IgD-negative memory B cell (primary cell): Measurements from ENCODE around the gene GOLGA8S. TPM values are rescaled to one million over a fixed set of nuclear protein-coding genes. Genes with fewer than 3 reads are reported as not detected.
A peak's percentile ranks its signal among the peaks of the same experiment; 100 is the strongest.
"Not testable (repeated sequence)": the region's sequence is repeated elsewhere in the genome, so short reads cannot be mapped to it uniquely, and the experiment has no call there.

Experiments used
- H3K27ac Mint-ChIP-seq, 3 donors: one replicate each; pipeline ENCODE4 v1.8.0; 2020 to 2022; ENCODE audit warnings: mild to moderate bottlenecking in 3 of 3, mixed read lengths in 3 of 3, moderate library complexity in 1 of 3
- H3K27me3 Mint-ChIP-seq: one replicate; pipeline ENCODE4 v1.8.0; 2021; ENCODE audit warnings: mixed read lengths
- H3K36me3 Mint-ChIP-seq: one replicate; pipeline ENCODE4 v1.8.0; 2020; ENCODE audit warnings: mild to moderate bottlenecking, mixed read lengths
- H3K4me1 Mint-ChIP-seq, 3 donors: one replicate each; pipeline ENCODE4 v1.8.0; 2020 to 2022; ENCODE audit warnings: mixed read lengths in 3 of 3, mild to moderate bottlenecking in 1 of 3
- H3K4me3 Mint-ChIP-seq, 4 donors: one replicate each; pipeline ENCODE4 v1.8.0; 2020 to 2022; ENCODE audit warnings: mild to moderate bottlenecking in 4 of 4, mixed read lengths in 4 of 4, moderate library complexity in 3 of 4
- H3K9me3 Mint-ChIP-seq, 3 donors: one replicate each; pipeline ENCODE4 v1.8.0; 2020 to 2021; ENCODE audit warnings: mixed read lengths in 3 of 3, mild to moderate bottlenecking in 1 of 3
- polyA plus RNA-seq: library from polyadenylated mRNA; unstranded; fragments of 300-500 nt; fragmentation: Illumina TruSeq; gene quantifications from one replicate; pipeline ENCODE4 v1.2.3, GENCODE V29; 2021

Gene GOLGA8S
- polyA plus RNA-seq: not detected

DNA sequence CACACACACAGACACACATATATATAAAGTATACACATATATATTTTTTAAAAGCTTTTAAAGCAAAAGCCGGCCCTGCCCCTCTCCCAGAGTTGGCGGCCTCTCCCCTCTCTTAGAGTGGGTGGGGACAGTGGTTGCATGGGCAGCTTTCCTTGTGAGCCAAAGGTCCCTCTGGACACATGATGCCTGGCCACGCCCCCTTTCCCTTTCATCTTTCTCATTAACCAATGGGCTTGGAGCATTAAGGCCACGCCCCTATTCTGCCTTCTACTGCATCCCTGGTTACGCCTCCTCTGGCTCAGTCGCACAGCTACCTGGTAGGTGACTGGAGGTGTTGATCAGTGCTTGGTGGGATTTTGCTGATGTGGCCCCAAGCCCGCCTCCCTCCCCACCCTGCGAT, at the start of gene GOLGA8S:
Gene GOLGA8S (plus strand): TSS at position 301 of the 400 bp plus-strand sequence. CDS start 62 bp downstream, at position 363.
- H3K36me3 Mint-ChIP-seq, H3K4me1 Mint-ChIP-seq, H3K9me3 Mint-ChIP-seq, H3K27ac Mint-ChIP-seq, H3K27me3 Mint-ChIP-seq, H3K4me3 Mint-ChIP-seq: not testable (repeated sequence)

- H3K27ac Mint-ChIP-seq: peak overlapping the region in 2 of 3 donors; percentile 20 to 60
- not testable (repeated sequence) for H3K27me3 Mint-ChIP-seq, H3K9me3 Mint-ChIP-seq
These were observed 49.7 kb upstream of the GOLGA8S start for GRCh38 chr15:23304805-23305204.

DNA sequence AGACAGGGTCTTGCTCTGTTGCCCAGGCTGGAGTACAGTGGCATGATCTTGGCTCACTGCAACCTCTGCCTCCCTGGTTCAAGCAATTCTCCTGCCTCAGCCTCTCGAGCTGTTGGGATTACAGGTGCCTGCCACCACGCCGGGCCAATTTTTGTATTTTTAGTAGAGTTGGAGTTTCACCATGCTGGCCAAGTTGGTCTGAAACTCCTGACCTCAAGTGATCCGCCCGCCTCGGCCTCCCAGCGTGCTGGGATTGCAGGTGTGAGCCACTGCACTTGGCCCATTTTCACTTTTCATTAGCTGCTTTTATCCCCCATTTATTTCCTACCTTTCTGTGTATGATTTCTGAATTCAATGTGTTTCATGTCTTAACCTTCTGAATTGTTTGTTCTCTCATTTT, 48.6 kb upstream of the GOLGA8S start:
- peaks cover 9 to 28% (median 11%) of the 10 kb centered on the region in 3 donors for H3K4me1 Mint-ChIP-seq
- H3K4me3 Mint-ChIP-seq: peak overlapping the region in 3 of 4 donors; percentile 22 to 54 (median 40)
- not testable (repeated sequence) for H3K27me3 Mint-ChIP-seq, H3K9me3 Mint-ChIP-seq, H3K27ac Mint-ChIP-seq, H3K36me3 Mint-ChIP-seq

More at GRCh38 chr15:23304805-23305204, 49.7 kb upstream of the GOLGA8S start:
- not testable (repeated sequence) for H3K36me3 Mint-ChIP-seq
- Mint-ChIP-seq H3K4me3 (peak overlapping the region; percentile 87 to 95 (median 90)), H3K4me1 (peaks cover 9 to 28% (median 11%) of the 10 kb centered on the region in 3 donors)

- H3K27ac Mint-ChIP-seq, H3K36me3 Mint-ChIP-seq, H3K4me3 Mint-ChIP-seq, H3K9me3 Mint-ChIP-seq, H3K27me3 Mint-ChIP-seq: not testable (repeated sequence)
- peaks cover 0 to 12% (median under 1%) of the 10 kb centered on the region in 3 donors for H3K4me1 Mint-ChIP-seq
These were observed 43.3 kb upstream of the GOLGA8S start for GRCh38 chr15:23311233-23311632.

- H3K27me3 Mint-ChIP-seq, H3K9me3 Mint-ChIP-seq, H3K4me1 Mint-ChIP-seq, H3K4me3 Mint-ChIP-seq, H3K36me3 Mint-ChIP-seq, H3K27ac Mint-ChIP-seq: not testable (repeated sequence)
These were observed 20.5 kb upstream of the GOLGA8S start, which contains the start of gene GOLGA6L26 for GRCh38 chr15:23334096-23334495. Gene GOLGA6L26, minus strand, starts transcription at chr15:23334196. Its CDS starts 61 bp downstream, at chr15:23334135.

DNA sequence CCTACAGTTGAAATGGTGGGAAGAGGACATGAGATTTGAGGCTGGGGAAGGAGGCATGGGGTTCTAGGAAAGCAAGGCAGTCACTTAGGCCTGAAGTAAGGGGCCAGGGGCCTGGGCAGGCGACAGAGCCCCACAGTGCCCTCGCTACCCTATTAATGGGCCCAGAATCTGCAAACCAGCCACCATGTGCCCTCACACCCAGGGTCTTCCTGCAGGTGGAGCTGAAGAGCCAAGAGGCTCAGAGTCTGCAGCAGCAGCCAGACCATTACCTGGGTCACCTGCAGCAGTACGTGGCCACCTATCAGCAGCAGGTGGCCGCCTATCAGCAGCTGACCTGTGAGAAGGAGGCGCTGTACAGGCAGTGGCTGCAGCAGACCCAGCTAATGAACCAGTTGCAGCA, 8.1 kb downstream of the GOLGA8S start:
- not testable (repeated sequence) for H3K4me1 Mint-ChIP-seq, H3K27me3 Mint-ChIP-seq, H3K4me3 Mint-ChIP-seq, H3K36me3 Mint-ChIP-seq, H3K27ac Mint-ChIP-seq, H3K9me3 Mint-ChIP-seq

GRCh38 chr15:23364261-23364660, 9.7 kb downstream of the GOLGA8S start:
- H3K36me3 Mint-ChIP-seq, H3K9me3 Mint-ChIP-seq, H3K27me3 Mint-ChIP-seq, H3K4me3 Mint-ChIP-seq, H3K27ac Mint-ChIP-seq, H3K4me1 Mint-ChIP-seq: not testable (repeated sequence)

GRCh38 chr15:23370578-23370977, 16.0 kb downstream of the GOLGA8S start:
- H3K4me3 Mint-ChIP-seq: no peak overlapping the region
- no peaks in the 10 kb centered on the region for H3K9me3 Mint-ChIP-seq

DNA sequence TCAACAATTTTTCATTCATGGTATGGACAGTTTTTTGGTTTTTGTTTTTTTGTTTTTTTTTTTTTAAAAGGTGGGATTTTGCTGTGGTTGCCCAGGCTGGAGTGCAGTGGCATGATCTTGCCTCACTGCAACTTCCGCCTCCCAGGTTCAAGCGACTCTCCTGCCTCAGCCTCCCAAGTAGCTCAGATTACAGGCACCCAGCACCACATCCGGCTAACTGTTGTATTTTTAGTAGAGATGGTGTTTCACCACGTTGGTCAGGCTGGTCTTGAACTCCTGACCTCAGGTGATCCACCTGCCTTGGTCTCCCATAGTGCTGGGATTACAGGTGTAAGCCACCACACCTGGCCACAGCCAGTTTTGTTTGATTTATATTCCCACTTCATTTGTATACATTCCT, 16.6 kb downstream of the GOLGA8S start:
- not testable (repeated sequence) for H3K27me3 Mint-ChIP-seq, H3K27ac Mint-ChIP-seq, H3K4me3 Mint-ChIP-seq, H3K36me3 Mint-ChIP-seq, H3K9me3 Mint-ChIP-seq, H3K4me1 Mint-ChIP-seq

More at GRCh38 chr15:23370578-23370977, 16.0 kb downstream of the GOLGA8S start:
- H3K27me3 Mint-ChIP-seq: peaks cover 2% of the 10 kb centered on the region
- no peaks in the 10 kb centered on the region for H3K36me3 Mint-ChIP-seq
- no peak overlapping the region for H3K27ac Mint-ChIP-seq
- no peaks in the 10 kb centered on the region for H3K4me1 Mint-ChIP-seq

- not testable (repeated sequence) for H3K27ac Mint-ChIP-seq, H3K9me3 Mint-ChIP-seq, H3K36me3 Mint-ChIP-seq, H3K4me3 Mint-ChIP-seq, H3K27me3 Mint-ChIP-seq, H3K4me1 Mint-ChIP-seq
These were observed 17.3 kb downstream of the GOLGA8S start for GRCh38 chr15:23371868-23372267.

DNA sequence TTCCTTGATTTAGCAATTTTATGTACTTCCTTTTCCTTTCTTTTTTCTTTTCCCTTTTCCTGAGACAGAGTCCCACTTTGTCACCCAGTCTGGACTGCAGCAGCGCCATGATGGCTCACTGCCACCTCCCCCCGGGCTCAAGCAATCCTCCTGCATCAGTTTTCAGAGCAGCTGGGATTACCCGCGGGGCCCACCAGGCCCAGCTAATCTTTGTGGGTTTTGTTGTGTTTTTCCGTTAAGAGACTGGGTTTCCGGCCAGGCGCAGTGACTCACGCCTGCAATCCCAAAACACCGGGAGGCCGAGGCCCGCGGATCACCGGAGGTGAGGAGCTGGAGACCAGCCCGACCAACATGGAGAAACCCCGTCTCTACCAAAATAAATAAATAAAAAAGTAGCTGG, 17.7 kb downstream of the GOLGA8S start:
- H3K9me3 Mint-ChIP-seq: no peaks in the 10 kb centered on the region
- H3K4me1 Mint-ChIP-seq: peaks cover 0 to 1% (median 0%) of the 10 kb centered on the region in 3 donors
- no peak overlapping the region for H3K4me3 Mint-ChIP-seq
- no peaks in the 10 kb centered on the region for H3K36me3 Mint-ChIP-seq
- no peak overlapping the region for H3K27ac Mint-ChIP-seq
- H3K27me3 Mint-ChIP-seq: peaks cover 2% of the 10 kb centered on the region

GRCh38 chr15:23372891-23373600, 18.5 kb downstream of the GOLGA8S start:
- H3K27ac Mint-ChIP-seq, H3K36me3 Mint-ChIP-seq, H3K27me3 Mint-ChIP-seq: not testable (repeated sequence)

DNA sequence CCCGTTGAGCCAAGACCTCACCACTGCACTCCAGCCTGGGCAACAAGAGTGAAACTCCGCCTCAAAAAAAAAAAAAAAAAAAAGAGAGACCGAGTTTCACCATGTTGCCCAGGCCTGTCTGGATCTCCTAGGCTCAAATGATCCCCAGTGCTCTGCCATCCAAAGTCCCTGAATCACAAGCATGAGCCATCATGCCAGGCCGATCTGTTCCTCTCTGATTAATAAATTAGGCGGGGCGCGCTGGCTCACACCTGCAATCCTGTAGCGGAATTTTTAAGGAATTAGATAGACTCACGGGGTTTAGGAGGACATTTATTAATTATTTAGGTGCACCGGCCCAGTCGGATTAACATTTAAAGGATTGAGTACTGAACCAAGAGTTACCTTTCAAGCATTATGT, 19.7 kb downstream of the GOLGA8S start:
- H3K4me1 Mint-ChIP-seq: not testable (repeated sequence)

More at GRCh38 chr15:23372891-23373600, 18.5 kb downstream of the GOLGA8S start:
- H3K4me3 Mint-ChIP-seq, H3K4me1 Mint-ChIP-seq, H3K9me3 Mint-ChIP-seq: not testable (repeated sequence)

GRCh38 chr15:23378946-23379345, 24.4 kb downstream of the GOLGA8S start:
- not testable (repeated sequence) for H3K9me3 Mint-ChIP-seq, H3K4me1 Mint-ChIP-seq, H3K36me3 Mint-ChIP-seq, H3K4me3 Mint-ChIP-seq, H3K27me3 Mint-ChIP-seq
- peak overlapping the region in 1 of 3 donors; percentile 23 for H3K27ac Mint-ChIP-seq

More for the DNA sequence above, 19.7 kb downstream of the GOLGA8S start:
- H3K27ac Mint-ChIP-seq, H3K36me3 Mint-ChIP-seq, H3K9me3 Mint-ChIP-seq, H3K4me3 Mint-ChIP-seq, H3K27me3 Mint-ChIP-seq: not testable (repeated sequence)

DNA sequence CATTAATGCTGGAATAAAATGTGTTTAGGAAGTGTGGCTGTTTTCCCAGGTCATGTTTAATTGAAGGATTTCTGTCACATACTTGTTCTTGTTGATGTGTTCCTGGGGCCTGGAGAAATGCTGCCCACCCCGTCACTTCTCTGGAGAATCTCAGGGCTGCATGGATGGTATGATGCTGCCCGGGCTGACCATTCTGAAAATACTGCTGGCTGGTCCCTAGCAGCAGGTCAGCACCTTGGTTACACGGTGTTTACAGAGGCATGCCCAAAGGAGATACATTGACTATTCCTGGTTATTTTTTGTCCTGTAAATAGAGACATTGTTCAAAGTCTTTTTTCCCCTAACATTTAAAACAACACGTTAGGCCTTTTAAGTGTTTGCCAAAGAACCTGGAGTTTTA, 26.2 kb downstream of the GOLGA8S start:
- H3K4me3 Mint-ChIP-seq, H3K4me1 Mint-ChIP-seq, H3K36me3 Mint-ChIP-seq, H3K27ac Mint-ChIP-seq, H3K9me3 Mint-ChIP-seq, H3K27me3 Mint-ChIP-seq: not testable (repeated sequence)

GRCh38 chr15:23381192-23381591, 26.6 kb downstream of the GOLGA8S start:
- not testable (repeated sequence) for H3K4me3 Mint-ChIP-seq, H3K27ac Mint-ChIP-seq, H3K4me1 Mint-ChIP-seq, H3K27me3 Mint-ChIP-seq, H3K36me3 Mint-ChIP-seq, H3K9me3 Mint-ChIP-seq
